ENCODE measurements around the gene MESP2.

MESP2 gene

DNA sequence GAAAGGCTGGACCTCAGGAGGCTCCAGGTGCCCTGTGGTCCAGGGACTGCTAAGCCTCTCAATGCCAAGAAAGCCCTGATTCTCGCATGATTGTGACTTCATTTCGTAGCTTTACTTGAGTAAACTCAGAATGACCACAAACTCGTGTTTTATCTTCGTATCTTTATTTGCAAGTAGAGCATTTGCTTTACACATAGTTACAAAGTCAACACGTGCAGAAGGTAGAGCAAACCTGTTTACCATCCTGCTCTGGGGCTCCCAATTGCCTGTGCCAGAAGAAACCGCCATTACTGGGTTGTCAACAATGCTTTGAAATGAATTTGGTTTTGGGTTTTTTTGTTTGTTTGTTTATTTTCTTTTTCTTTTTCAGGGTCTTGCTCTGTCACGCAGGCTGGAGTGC is 19.2 kb upstream of the MESP2 start:
- DNase-seq (ENCODE audit: low read depth) = no peak

DNA sequence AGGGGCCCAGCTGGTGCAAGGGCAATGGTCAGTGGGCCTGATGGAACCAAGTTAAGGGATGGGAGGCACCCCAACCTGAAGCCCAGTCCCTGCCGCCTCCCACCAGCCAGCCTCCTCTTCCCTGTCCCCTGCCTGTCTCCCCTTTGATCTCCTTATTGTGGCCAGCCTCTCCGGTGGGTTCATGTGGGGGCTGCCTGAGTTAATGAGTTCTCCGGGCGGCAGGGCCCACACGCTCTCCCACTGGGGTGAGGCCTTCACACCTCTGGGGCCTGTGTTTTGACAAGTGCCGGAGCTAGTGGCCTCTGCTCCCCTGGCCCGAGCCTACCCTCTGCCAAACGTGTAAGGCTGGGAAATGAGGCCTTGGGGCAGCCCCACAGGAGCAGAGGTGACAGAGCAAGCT is 17.8 kb upstream of the MESP2 start:
- no peak for DNase-seq (ENCODE audit: low read depth)

DNA sequence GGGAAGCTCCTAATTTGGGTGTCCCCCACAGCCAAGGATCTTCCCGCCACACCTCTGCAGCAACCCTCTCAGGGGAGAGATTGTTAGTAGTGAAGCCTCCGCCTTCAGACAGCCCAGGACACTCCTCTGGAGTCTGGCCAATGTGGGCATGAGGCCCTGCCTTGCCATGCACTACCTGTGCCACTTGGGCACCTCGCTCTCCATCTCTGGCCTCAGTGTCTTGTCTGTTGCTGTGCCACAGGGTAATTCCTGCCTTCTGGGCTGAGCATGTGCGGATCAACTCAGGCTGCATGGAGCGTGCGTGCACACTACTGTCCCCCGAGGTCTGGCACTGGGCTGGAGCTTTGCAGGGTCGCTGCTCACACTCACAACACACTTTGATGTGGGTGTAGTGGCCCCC is 17.2 kb upstream of the MESP2 start:
- no peak for DNase-seq (ENCODE audit: low read depth)

DNA sequence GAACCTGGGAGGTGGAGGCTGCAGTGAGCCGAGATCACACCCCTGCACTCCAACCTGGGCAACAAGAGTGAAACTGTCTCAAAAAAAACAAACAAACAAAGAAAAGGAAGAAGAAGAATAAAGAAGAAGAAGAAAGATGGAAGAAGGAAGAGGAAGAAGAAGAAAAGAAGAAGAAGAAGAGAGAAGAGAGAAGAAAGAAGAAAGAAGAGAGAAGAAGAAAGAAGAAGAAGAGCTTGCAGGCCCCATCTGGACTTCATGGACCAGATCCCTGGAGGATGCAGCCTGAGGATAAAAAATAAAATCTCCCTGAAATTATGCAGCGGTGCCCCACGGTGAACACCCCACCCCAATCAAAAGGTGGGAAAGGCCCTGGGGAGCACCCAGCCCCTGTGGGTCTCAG is 16.3 kb upstream of the MESP2 start:
- DNase-seq (ENCODE audit: low read depth) = no peak

- DNase-seq (ENCODE audit: low read depth) = peak; percentile 52
Observed at GRCh38 chr15:89760303-89761008, 15.7 kb upstream of the MESP2 start.

DNA sequence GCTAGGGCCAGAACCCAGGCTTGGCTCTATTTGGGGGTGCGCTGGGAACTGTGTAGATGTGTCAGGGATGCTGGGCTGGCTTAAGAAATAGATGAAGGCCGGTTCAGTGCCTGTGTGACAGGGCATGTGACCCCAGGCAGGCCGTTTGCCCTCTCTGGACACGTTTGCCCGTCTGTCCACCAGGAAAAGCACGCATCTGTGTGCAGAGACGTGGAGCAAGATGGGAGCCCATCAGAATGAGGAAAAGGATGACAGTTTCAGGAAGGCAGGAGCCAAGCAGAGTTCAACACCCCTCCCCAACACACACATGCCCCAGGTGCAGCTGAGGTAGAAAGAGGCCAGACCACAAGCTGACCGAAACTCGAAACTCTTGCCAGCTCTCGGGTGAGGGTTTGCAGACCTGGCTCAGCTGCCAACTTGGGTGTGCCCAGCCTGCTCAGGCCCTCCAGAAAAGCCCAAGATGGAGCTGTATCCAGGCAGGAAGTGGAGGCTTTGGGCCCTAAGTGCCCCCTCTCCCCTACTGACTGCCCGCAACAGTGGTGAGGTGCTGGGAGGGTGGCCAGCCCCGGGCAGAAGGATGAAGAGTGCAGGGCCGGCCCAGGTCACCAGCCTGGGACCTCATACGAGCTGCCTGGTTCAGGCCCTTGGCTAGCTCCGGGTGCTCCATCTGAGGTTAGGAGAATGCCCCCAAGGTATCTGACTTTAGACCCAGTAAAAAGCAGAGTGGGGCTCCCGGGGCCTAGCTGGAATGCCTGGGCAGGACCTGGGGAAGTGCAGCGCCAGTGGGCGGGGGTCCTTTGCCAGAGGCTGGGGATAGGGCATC is 14.9 kb upstream of the MESP2 start:
- DNase-seq (ENCODE audit: low read depth) = no peak

GRCh38 chr15:89761929-89762328 is 14.2 kb upstream of the MESP2 start:
- no peak for DNase-seq (ENCODE audit: low read depth)

DNA sequence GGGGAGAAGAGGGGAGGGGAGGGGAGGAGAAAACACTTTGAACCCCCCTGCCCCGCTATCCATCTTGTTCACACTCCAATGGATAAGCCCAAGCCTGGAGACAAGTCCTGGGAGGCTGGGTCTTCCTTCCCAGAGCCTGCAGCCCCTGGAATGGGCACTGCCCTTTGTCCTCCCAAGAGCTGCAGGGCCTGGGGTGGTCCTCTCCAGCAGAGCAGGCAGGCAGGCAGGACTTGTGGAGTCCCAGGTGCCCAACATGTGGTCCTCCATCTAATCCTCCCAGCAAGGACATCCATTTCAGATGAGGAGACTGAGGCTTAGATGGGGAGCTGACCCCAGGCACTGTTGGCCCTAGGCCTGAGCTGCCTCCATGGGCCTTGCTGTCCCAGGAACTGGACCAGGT is 10.4 kb upstream of the MESP2 start:
- DNase-seq (ENCODE audit: low read depth) = no peak

- no peak for DNase-seq (ENCODE audit: low read depth)
Observed at GRCh38 chr15:89766357-89767311, 9.5 kb upstream of the MESP2 start.

- no peak for DNase-seq (ENCODE audit: low read depth)
Observed at GRCh38 chr15:89767411-89767915, 8.7 kb upstream of the MESP2 start.

DNA sequence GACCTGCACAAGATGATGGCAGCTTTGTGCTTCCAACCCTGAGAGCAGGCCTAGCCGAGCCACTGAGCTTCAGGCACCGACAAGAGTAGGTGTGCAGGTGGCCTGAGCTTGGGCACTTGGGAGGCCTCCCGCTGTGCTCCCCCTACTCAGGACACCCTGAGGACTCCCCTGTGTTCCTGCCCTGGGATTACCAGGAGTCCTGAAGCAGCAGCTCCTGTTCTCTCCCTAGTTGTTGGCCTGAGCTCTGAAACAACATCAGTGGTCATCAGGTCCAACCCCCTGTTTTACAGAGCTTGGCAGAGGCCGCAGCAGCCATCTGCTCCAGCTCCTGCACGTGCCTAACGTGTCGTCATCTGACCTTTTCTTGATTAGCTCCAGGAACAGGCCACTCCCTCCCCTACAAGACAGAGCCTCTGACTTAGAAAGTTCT is 8.0 kb upstream of the MESP2 start:
- DNase-seq (ENCODE audit: low read depth) = no peak

DNA sequence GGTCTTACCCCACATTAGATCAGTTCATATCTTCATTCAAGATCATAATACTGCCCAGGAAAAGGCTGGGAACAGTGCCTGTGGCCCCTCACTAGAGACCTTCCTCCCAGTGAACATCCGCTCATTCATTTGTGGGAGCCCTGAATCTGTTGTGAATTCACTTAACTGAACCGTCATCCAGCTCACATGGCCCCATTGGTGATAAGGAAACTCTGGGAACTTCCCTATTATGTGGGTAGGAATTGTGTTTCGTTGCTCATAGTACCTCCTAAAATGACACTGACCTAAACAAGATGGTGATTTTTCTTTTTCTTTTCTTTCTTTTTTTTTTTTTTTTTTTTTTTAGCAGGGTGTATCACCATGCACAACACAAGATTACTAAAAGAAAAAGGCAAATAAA is 6.8 kb upstream of the MESP2 start:
- no peak for DNase-seq (ENCODE audit: low read depth)

DNA sequence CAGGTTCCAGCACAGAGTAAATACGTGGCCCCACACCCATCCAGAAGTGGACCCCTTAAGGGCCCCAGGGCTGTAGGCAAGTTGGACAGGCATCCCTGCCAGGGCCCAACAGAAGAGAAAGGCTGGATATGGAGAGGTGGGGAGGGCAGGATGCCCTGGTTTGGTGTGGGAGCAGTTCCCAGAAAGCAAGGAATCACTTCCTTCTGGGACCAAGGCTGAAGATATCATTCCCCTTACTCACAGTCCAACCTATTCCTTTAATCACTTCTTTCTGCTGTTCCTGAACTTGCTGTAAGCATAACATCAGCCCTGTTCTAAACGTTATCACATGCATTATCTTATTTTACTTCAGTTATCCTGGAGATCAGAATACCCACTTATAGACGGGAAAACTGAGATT is 6.1 kb upstream of the MESP2 start:
- no peak for DNase-seq (ENCODE audit: low read depth)

- DNase-seq (ENCODE audit: low read depth) = no peak
Observed at GRCh38 chr15:89772932-89773583, 3.1 kb upstream of the MESP2 start.

- DNase-seq (ENCODE audit: low read depth) = no peak
Observed at GRCh38 chr15:89774492-89774891, 1.6 kb upstream of the MESP2 start.

- DNase-seq (ENCODE audit: low read depth) = no peak
Observed at GRCh38 chr15:89775815-89776214, 317 bp upstream of the MESP2 start.

GRCh38 chr15:89777073-89777751 is 1.1 kb downstream of the MESP2 start:
- no peak for DNase-seq (ENCODE audit: low read depth)

- no peak for DNase-seq (ENCODE audit: low read depth)
Observed at GRCh38 chr15:89777782-89778380, 1.7 kb downstream of the MESP2 start.

DNA sequence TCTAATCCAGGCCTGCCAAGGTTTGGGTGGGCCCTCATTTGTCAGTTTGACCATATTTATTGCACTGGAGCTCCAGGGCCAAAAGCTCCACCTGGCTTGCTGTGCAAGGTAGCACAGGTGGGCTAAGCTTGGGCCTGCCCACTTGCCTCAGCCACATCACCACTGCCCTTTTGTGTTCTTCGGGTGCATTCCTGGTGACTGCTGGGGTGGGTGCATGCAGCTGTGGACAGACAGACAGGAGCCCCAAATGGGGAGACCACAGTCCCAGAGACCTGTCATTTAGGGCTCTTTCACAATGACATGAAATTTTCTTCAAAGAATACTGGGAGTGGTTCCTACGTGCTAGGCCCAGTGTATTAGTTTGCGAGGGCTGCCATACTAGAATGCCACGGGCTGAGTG is 2.7 kb downstream of the MESP2 start:
- DNase-seq (ENCODE audit: low read depth) = no peak

DNA sequence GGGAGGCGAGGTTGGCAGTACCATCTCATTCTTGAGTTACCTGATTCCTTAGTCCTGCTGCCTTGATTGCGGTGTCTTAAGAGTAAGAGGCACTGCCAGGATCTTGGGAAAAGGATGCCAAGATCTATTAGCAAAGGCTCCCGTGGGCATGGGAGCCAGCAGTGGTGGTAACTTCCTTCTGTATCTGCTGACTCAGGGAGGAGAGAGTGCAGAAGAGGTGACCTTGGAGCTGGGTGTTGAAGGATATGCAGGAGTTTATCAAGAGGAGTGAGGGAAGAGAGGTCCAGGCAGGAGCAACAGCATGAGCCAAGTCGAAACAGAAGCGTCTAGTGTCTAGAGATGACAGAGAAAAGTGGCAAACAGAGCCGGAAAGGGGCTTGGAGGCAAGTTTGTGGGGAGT is 4.5 kb downstream of the MESP2 start:
- no peak for DNase-seq (ENCODE audit: low read depth)

DNA sequence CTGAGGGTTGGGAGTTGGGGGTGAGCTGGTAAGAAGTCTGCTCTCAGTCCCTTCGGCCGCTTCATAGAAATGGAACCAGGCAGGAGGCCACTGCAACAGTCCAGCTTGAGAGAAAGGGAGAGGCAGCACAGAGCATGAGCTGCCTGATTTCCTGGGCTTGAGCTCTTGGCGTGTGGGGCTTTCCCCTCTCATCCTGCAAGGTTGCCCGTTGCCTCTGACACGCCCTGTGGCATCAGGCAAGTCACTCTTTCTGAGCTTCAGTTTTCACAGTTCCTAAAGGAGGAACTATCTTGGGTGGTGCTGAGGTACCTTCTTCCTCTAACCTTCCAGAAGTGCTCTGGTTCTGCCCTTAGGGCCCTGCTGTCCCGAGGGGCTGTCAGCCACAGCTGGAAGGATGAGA is 4.9 kb downstream of the MESP2 start:
- DNase-seq (ENCODE audit: low read depth) = no peak

All from activated gamma-delta T cell treated with anti-CD3 and anti-CD28 coated beads, Interleukin-2, amount 50 U/mL, for 16 hours (primary cell).